Neural crest cell (in vitro differentiated cells): ENCODE data around the gene PTPRE. TPM values are rescaled to one million over a fixed set of nuclear protein-coding genes. Genes with fewer than 3 reads are reported as not detected.

Experiments
- DNase-seq: peaks from one replicate; pipeline ENCODE4 v3.0.0; 2021; ENCODE audit warnings: low read depth, mixed read lengths, low spot score
- H3K27ac Mint-ChIP-seq: one replicate; pipeline ENCODE4 v1.8.0; 2021; ENCODE audit warnings: mild to moderate bottlenecking, mixed read lengths; ENCODE audit not compliant: unreplicated experiment
- H3K27me3 Mint-ChIP-seq: 2 replicates; pipeline ENCODE4 v1.8.0; 2021; ENCODE audit warnings: low read depth, mild to moderate bottlenecking, mixed read lengths
- H3K36me3 Mint-ChIP-seq: 2 replicates; pipeline ENCODE4 v1.8.0; 2021; ENCODE audit warnings: low read depth, mild to moderate bottlenecking, mixed read lengths
- H3K4me1 Mint-ChIP-seq: 2 replicates; pipeline ENCODE4 v1.8.0; 2021; ENCODE audit warnings: mixed read lengths
- H3K4me3 Mint-ChIP-seq: one replicate; pipeline ENCODE4 v1.8.0; 2021; ENCODE audit warnings: mild to moderate bottlenecking, mixed read lengths
- H3K9me3 Mint-ChIP-seq: 2 replicates; pipeline ENCODE4 v1.8.0; 2021; ENCODE audit warnings: mixed read lengths
- CTCF ChIP-seq: fragments of 200-600 bp; sonication (generic); conservative IDR thresholded peaks from 2 replicates; pipeline ENCODE4 v1.5.0; 2021; ENCODE audit warnings: antibody characterized with exemption, mild to moderate bottlenecking
- total RNA-seq: library from RNA; stranded (reverse); gene quantifications from 2 replicates; pipeline ENCODE4 v1.2.1, GENCODE V29; 2021

PTPRE gene
- total RNA-seq, 1 donor from 2014 or later, result 2.3 TPM

- no peaks in the 10 kb centered on the region for H3K27me3 Mint-ChIP-seq
- H3K9me3 Mint-ChIP-seq, result peaks cover 7% of the 10 kb centered on the region
Observed at GRCh38 chr10:127894146-127894545, 12.8 kb upstream of the PTPRE start.

GRCh38 chr10:127896590-127896989 is 10.3 kb upstream of the PTPRE start:
- no peak for DNase-seq
- no peak overlapping the region for H3K4me3 Mint-ChIP-seq

More at GRCh38 chr10:127894146-127894545, 12.8 kb upstream of the PTPRE start:
- H3K4me3 Mint-ChIP-seq, result no peak overlapping the region
- no peaks in the 10 kb centered on the region for H3K4me1 Mint-ChIP-seq
- H3K27ac Mint-ChIP-seq, result no peak overlapping the region
- no peak for DNase-seq
- no peak for TF ChIP-seq CTCF
- H3K36me3 Mint-ChIP-seq, result peaks cover 3% of the 10 kb centered on the region

GRCh38 chr10:127897177-127897576 is 9.7 kb upstream of the PTPRE start:
- Mint-ChIP-seq H3K4me1 (no peaks in the 10 kb centered on the region), H3K4me3 (no peak overlapping the region)

More at GRCh38 chr10:127896590-127896989, 10.3 kb upstream of the PTPRE start:
- no peak overlapping the region for H3K27ac Mint-ChIP-seq
- H3K27me3 Mint-ChIP-seq, result no peaks in the 10 kb centered on the region
- H3K9me3 Mint-ChIP-seq, result peaks cover 7% of the 10 kb centered on the region
- peaks cover 3% of the 10 kb centered on the region for H3K36me3 Mint-ChIP-seq
- H3K4me1 Mint-ChIP-seq, result no peaks in the 10 kb centered on the region
- TF ChIP-seq CTCF, result no peak

GRCh38 chr10:127899766-127900387 is 7.0 kb upstream of the PTPRE start:
- DNase-seq, result no peak
- no peak for TF ChIP-seq CTCF
- no peaks in the 10 kb centered on the region for H3K4me1 Mint-ChIP-seq
- H3K4me3 Mint-ChIP-seq, result no peak overlapping the region
- no peak overlapping the region for H3K27ac Mint-ChIP-seq
- H3K9me3 Mint-ChIP-seq, result peaks cover 7% of the 10 kb centered on the region
- H3K36me3 Mint-ChIP-seq, result peaks cover 3% of the 10 kb centered on the region
- H3K27me3 Mint-ChIP-seq, result peaks cover 2% of the 10 kb centered on the region

More at GRCh38 chr10:127897177-127897576, 9.7 kb upstream of the PTPRE start:
- no peak overlapping the region for H3K27ac Mint-ChIP-seq
- TF ChIP-seq CTCF, result no peak
- peaks cover 3% of the 10 kb centered on the region for H3K36me3 Mint-ChIP-seq
- H3K9me3 Mint-ChIP-seq, result peaks cover 7% of the 10 kb centered on the region
- no peak for DNase-seq
- H3K27me3 Mint-ChIP-seq, result no peaks in the 10 kb centered on the region

- no peak for DNase-seq
- Mint-ChIP-seq H3K4me1 (peaks cover 10% of the 10 kb centered on the region), H3K27me3 (peaks cover 12% of the 10 kb centered on the region), H3K4me3 (no peak overlapping the region), H3K9me3 (no peaks in the 10 kb centered on the region), H3K27ac (no peak overlapping the region), H3K36me3 (no peaks in the 10 kb centered on the region)
- TF ChIP-seq CTCF, result no peak
Observed at GRCh38 chr10:127903789-127904188, 3.1 kb upstream of the PTPRE start.
